ENCODE results near the gene SPDYC. TPM values are rescaled to one million over a fixed set of nuclear protein-coding genes. Genes with fewer than 3 reads are reported as not detected.

SPDYC gene
- total and polyA plus RNA-seq, 2 of the 13 experiments (the other 11 are each of a cell fraction or from before 2014, with no cell fraction given), result 0.15 to 0.33 TPM

DNA sequence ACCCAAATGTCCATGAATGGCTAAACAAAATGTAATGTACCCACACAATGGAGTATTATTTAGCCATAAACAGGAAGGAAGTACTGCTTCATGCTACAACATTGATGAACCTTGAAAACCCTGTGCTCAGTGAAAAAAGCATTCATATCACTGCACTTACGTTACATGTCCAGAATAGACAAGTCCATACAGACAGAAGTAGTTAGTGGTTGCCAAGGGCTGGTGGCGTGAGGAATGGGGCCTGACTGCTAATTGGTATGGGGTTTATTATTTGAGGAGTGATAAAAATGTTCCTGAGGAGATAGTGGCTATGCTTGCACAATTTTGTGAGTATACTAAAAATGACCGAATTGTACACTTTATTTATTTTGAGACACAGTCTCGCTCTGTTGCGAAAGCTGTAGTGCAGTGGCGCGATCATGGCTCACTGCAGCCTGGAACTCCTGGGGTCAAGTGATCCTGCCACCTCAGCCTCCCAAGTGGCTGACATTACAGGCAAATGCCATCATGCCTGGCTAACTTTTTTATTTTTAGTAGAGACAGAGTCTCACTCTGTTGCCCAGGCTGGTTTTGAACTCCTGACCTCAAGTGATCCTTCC, 28.0 kb upstream of the SPDYC start (continued):
- TF ChIP-seq MEIS2 (CRISPR knock-in tag; IDR thresholded peaks at IDR 0.05), result no peak
- TF ChIP-seq ZSCAN21 (CRISPR knock-in tag; IDR thresholded peaks at IDR 0.05; ENCODE audit: borderline replicate concordance), result no peak
- no peak for TF ChIP-seq HINFP (CRISPR knock-in tag; IDR thresholded peaks at IDR 0.05; ENCODE audit: low read depth)
- TF ChIP-seq ZNF724P (CRISPR knock-in tag; IDR thresholded peaks at IDR 0.05; ENCODE audit: borderline replicate concordance), result no peak
- TF ChIP-seq ZNF766 (CRISPR knock-in tag; IDR thresholded peaks at IDR 0.05; ENCODE audit: borderline replicate concordance), result no peak
- TF ChIP-seq TRIM22 (IDR thresholded peaks at IDR 0.05), result no peak
- no peak for TF ChIP-seq ZNF136 (CRISPR knock-in tag; IDR thresholded peaks at IDR 0.05; ENCODE audit: low read depth)
- TF ChIP-seq ZMAT3 (CRISPR knock-in tag; conservative IDR thresholded peaks at IDR 0.05), result no peak
- TF ChIP-seq EP300 (IDR thresholded peaks at IDR 0.05; ENCODE audit: low read depth in 2 of 2, low read length in 2 of 2), result peak in 1 of 2 experiments; percentile 25; a peak in 1 of 4 replicates
- no peak for TF ChIP-seq EP300 (CRISPR knock-in tag; IDR thresholded peaks at IDR 0.05; ENCODE audit: borderline replicate concordance)
- TF ChIP-seq, protein P1, sequence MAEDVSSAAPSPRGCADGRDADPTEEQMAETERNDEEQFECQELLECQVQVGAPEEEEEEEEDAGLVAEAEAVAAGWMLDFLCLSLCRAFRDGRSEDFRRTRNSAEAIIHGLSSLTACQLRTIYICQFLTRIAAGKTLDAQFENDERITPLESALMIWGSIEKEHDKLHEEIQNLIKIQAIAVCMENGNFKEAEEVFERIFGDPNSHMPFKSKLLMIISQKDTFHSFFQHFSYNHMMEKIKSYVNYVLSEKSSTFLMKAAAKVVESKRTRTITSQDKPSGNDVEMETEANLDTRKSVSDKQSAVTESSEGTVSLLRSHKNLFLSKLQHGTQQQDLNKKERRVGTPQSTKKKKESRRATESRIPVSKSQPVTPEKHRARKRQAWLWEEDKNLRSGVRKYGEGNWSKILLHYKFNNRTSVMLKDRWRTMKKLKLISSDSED (CRISPR knock-in tag; IDR thresholded peaks at IDR 0.05), result no peak
- TF ChIP-seq SP140L (CRISPR knock-in tag; IDR thresholded peaks at IDR 0.05; ENCODE audit: borderline replicate concordance), result no peak
- TF ChIP-seq ZNF788 (CRISPR knock-in tag; IDR thresholded peaks at IDR 0.05; ENCODE audit: borderline replicate concordance), result no peak
- peak; percentile 12; the same call in 1 of the 2 replicates for TF ChIP-seq BCL6 (CRISPR knock-in tag; IDR thresholded peaks at IDR 0.05)
- TF ChIP-seq BCLAF1 (IDR thresholded peaks at IDR 0.05), result no peak
- TF ChIP-seq, protein P2, sequence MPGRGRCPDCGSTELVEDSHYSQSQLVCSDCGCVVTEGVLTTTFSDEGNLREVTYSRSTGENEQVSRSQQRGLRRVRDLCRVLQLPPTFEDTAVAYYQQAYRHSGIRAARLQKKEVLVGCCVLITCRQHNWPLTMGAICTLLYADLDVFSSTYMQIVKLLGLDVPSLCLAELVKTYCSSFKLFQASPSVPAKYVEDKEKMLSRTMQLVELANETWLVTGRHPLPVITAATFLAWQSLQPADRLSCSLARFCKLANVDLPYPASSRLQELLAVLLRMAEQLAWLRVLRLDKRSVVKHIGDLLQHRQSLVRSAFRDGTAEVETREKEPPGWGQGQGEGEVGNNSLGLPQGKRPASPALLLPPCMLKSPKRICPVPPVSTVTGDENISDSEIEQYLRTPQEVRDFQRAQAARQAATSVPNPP (CRISPR knock-in tag; IDR thresholded peaks at IDR 0.05), result no peak
- no peak for TF ChIP-seq ZXDC (CRISPR knock-in tag; IDR thresholded peaks at IDR 0.05)
- no peak for TF ChIP-seq ATF3 (CRISPR knock-in tag; IDR thresholded peaks at IDR 0.05)

Data from HepG2 (cell line).